B cell (primary cell): ENCODE results near the gene DPEP2NB.
"Not testable (repeated sequence)": the region's sequence is repeated elsewhere in the genome, so short reads cannot be mapped to it uniquely, and the experiment has no call there.

ENCODE experiments used
- CTCF ChIP-seq: fragments of 200-600 bp; IDR thresholded peaks from one replicate; pipeline ENCODE4 v1.8.0; 2022; ENCODE audit warnings: antibody characterized with exemption, mild to moderate bottlenecking
- EZH2 ChIP-seq: IDR thresholded peaks from 2 replicates; pipeline ENCODE4 v1.6.1; 2012; ENCODE audit warnings: borderline replicate concordance, low read depth, mild to moderate bottlenecking, moderate library complexity, low read length; ENCODE audit not compliant: insufficient read depth, poor library complexity, severe bottlenecking

- TF ChIP-seq CTCF, EZH2: not testable (repeated sequence)
These were observed 17.4 kb downstream of the DPEP2NB start for GRCh38 chr16:67998231-67998778.
